Cardiac atrium fibroblast (primary cell): ENCODE data around the gene SYNPR. TPM values are rescaled to one million over a fixed set of nuclear protein-coding genes. Genes with fewer than 3 reads are reported as not detected.

ENCODE experiments used
- total RNA-seq: library from RNA; depleted of rRNA; stranded (reverse); fragments of >200 nt; gene quantifications from 2 replicates; pipeline ENCODE4 v1.2.3, GENCODE V29; 2015

SYNPR gene
- not detected in 2 replicates for total RNA-seq

GRCh38 chr3:63278171-63279004, at the start of gene SYNPR:
TSS of gene SYNPR (plus strand) at chr3:63278308.

GRCh38 chr3:63652066-63652725, 374.1 kb downstream of the SYNPR start, which contains the start of gene SNTN:
TSS of gene SNTN (plus strand) at chr3:63652675. CDS start at chr3:63652688, 13 bp downstream.

